ENCODE results near the gene KLC3.

Gene KLC3

DNA sequence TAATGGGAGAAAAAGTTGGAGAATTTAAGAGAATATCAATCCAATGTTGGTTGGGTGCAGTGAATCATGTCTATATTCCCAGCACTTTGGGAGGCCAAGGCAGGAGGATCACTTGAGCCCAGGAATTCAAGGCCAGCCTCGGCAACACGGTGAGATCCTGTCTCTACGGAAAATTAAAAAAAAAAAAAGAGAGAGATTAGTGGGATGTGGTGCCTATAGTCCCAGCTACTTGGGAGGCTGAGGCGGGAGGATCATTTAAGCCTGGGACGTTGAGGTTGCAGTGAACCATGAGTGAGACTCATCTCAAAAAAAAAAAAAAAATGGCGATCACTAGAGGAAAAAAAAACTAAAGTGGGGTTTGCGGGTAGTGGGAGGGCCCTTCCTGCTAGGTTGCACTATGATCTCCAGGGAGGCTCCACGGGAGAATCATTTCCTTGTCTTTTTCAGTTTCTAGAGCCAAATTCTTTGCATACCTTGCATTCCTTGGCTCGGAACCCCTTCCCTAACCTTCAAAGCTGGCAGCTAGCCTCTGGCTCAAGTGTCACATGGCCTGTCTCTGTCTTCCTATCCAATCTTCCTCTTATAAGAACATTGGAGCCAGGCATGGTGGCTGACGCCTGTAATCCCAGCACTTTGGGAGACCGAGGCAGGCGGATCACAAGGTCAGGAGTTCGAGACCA is 35.6 kb downstream of the KLC3 start:
- DNase-seq (ENCODE audit: low spot score) = peak; percentile 66

DNA sequence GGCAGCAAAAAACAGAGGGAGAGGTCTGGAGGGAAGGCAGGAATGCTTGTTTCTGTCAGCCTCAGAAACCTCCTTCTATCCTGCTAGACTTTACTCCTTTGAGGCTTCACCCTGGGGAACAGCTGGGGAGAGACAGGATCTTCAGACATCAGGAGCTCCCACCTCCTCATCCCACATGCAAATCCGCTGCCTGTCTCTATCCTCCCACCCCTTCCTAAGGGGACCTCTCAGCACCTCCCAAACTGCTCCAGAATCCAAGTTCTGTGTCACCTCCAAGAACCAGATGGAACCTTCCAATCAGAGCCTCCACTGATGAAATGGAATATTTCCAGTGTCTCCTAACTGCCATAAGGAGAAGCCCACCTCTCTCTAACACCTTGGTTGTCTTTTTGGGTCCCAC is 39.6 kb downstream of the KLC3 start:
- no peak for DNase-seq (ENCODE audit: low spot score)

DNA sequence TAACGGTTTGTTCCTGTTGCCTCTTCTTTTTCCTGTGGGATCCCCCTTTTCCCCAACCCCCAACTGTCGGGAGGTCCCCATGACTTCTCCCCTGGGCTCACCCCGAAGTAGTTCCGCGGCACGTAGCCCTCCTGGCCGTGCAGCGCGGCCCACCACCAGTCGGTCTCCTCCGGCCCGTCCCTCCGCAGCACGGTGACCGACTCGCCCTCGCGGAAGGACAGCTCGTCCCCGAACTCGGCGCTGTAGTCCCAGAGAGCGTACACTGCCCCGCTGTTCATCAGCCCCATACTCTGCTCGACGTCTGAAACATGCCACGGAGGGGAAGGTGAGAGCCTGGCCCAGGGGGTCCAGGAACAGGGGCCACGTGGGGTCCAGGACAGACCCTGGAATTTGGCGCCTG is 41.9 kb downstream of the KLC3 start:
- DNase-seq (ENCODE audit: low spot score) = no peak

DNA sequence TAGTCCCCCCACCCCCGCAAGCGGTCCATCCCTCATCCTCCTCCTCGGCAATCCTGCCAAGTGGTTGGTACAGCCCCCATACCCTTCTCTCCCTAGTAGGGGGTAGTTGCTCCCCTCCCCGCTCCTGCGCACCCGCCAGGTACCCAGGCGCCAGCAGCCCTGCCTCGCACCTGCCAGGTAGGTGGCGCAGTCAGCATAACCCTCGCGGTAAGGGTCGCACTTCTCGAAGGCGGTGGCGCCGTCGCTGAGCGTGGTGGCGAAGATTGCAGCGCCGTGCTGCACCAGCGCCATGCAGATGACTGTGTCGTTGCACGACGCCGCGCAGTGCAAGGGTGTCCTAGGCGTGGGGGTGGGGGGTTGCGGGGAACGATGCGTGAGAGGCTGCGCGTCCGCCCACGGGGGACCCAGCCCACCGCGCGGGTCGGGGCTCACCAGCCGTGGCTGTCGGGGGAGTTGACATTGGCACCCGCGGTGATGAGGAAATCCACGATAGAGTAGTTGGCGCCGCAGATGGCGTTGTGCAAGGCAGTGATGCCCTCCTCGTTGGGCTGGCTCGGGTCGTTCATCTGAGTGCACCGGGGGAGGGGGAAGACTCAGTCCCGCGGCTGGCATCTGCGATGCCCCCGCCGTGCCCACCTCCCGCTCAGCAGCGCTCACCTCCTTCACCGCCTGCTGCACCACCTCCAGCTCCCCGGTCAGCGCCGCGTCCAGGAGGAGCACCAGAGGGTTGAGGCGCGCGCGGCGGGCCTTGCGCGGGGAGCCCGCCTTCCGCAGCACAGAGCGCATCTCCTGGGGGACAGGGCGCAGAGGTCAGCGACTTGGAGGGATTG is 45.1 kb downstream of the KLC3 start:
- no peak for DNase-seq (ENCODE audit: low spot score)

DNA sequence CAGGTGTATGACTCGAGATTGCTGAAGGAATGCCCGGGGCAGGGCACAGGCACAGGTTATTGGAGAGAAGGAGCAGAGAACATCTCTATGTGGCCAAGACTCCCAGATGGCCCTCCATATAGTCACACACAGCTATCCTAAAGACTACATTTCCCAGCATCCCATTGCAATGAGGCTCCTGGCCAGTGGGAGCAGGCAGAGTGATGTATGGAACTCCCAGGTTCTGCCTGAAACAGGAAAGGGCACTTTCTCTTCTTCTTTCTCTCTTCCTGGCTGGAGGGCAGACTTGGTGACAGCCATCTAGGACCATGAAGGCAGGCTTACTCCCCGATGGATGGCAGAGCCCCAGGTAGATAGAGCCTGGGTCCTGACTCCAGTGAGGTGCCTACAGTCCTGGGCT is 50.8 kb downstream of the KLC3 start:
- no peak for DNase-seq (ENCODE audit: low spot score)

DNA sequence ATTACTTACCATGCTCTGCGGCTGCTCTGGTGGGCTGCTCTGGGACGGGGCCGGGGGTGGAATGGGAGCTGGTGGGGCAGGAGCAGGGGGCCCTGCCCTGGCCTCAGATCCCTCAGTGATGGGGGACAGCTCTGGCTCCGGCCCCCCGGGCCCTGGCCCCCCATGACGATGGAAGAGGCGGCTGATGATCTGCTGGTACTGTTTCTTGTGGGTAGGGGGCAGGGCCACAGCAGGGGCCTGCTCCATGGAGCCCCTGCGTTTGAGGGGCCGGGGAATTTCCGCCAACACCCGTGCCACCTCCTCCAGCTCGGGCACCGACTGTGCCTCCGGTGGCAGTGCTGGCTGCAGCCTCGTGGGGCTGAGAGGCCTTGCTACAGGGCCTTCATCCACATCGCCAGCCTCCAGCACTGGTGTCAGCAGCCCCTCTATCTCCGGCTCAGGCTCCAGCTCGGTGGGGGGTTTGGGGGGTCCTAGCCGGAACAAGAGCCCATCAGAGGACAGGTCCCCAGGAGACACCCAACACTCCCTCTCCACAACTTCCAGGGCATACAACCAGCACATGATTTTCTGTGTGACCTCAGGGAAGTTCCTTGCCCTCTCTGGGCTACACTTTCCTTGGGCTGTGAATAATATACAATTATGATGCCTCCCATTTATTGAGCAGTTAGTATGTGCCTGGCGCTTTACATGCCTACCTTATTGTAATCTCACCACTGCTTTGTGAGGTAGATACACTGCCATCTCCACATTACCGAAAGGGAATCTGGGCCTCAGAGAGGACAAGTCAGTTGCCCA is 51.5 kb downstream of the KLC3 start:
- no peak for DNase-seq (ENCODE audit: low spot score)

DNA sequence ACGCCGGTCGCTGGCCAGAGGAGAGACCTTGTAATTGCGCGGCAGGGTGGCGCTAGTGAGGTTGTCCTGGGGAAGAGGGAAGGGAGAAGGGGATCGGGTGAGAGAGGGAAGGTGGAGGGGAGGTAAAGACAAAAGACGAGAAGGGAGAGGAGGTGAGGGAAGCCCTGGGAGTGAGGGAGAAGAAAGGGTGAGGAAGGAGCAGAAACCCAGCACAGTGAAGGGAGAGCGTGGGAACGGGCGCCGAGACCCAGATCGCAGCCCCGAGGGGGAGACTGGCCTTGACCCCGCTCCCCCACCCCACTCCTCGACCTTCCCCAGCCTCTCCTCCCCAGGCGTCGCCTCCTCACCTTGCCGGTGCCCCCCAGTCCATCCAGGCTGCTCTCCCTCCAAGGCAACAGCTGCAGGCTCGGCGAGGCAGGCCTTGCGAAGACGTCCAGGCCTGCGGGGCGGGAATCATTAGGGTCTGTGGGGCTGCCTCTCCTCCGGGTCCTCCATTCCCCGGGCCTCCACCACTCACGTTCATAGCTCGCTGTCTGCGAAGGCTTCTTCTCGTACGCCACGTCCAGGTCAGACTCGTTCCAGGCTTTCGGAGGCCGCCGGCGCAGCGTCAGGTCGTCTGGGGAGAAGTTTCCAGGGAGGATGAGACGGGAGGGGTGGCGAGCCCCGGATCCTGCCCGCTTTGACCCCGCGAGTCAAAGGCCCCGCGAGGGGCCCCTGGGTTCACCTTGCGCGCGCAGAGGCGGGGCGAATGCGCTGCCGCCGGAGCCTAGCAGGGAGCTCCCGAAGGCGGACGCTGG is 55.5 kb downstream of the KLC3 start:
- DNase-seq (ENCODE audit: low spot score) = peak; percentile 63

DNA sequence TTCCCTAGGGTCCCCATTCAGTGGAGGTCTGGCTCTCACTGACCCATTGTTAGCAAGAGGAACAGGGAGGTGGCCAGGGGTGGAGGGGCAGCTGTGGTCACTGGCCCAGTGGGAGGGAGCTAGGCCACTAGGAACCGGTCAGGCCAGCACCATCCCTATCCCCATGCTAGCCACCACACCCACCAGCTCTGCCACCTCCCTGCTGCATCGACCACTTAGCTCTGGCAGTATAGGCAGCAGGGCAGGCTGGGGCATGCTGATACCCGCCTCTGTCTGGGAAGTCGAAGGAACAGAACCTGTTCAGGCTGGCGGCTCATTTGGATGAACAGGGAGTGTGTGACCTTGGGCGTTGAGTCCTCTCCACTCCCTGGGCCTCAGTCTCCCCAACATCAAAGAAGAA is 59.6 kb downstream of the KLC3 start:
- DNase-seq (ENCODE audit: low spot score) = no peak

Measured in ecto neural progenitor cell (in vitro differentiated cells).